Hepatocyte (in vitro differentiated cells): ENCODE measurements around the gene POT1. TPM values are rescaled to one million over a fixed set of nuclear protein-coding genes. Genes with fewer than 3 reads are reported as not detected.
A peak's percentile ranks its signal among the peaks of the same experiment; 100 is the strongest.
"Not testable (repeated sequence)": the region's sequence is repeated elsewhere in the genome, so short reads cannot be mapped to it uniquely, and the experiment has no call there.

Source experiments
- DNase-seq: peaks from one replicate; pipeline ENCODE4 v3.0.0-alpha.2; 2016; ENCODE audit warnings: low spot score
- H2AFZ ChIP-seq: fragments of 200-600 bp; sonication (generic); 2 replicates; pipeline ENCODE4 v1.6.0; 2016; ENCODE audit warnings: antibody characterized with exemption, mild to moderate bottlenecking
- H3K27ac ChIP-seq: fragments of 200-600 bp; sonication (generic); 2 replicates; pipeline ENCODE4 v1.5.1; 2016; ENCODE audit warnings: mild to moderate bottlenecking
- H3K27me3 ChIP-seq: fragments of 200-600 bp; sonication (generic); 2 replicates; pipeline ENCODE4 v1.6.1; 2016
- H3K36me3 ChIP-seq: fragments of 200-600 bp; sonication (generic); replicated peaks from 2 replicates; pipeline ENCODE4 v1.5.1; 2016; ENCODE audit warnings: low read depth; ENCODE audit not compliant: insufficient read depth
- H3K4me1 ChIP-seq: fragments of 200-600 bp; sonication (generic); 2 replicates; pipeline ENCODE4 v1.5.1; 2016; ENCODE audit warnings: mild to moderate bottlenecking, moderate library complexity; ENCODE audit not compliant: insufficient read depth
- H3K4me2 ChIP-seq: fragments of 200-600 bp; sonication (generic); 2 replicates; pipeline ENCODE4 v1.6.0; 2016
- H3K4me3 ChIP-seq: fragments of 200-600 bp; sonication (generic); 2 replicates; pipeline ENCODE4 v1.5.1; 2016; ENCODE audit warnings: mild to moderate bottlenecking
- H3K79me2 ChIP-seq: fragments of 200-600 bp; sonication (generic); 2 replicates; pipeline ENCODE4 v1.6.0; 2017; ENCODE audit warnings: mild to moderate bottlenecking
- H3K9me2 ChIP-seq: fragments of 200-600 bp; sonication (generic); replicated peaks from 2 replicates; pipeline ENCODE4 v1.6.0; 2017; ENCODE audit warnings: mild to moderate bottlenecking; ENCODE audit not compliant: insufficient read depth
- H3K9me3 ChIP-seq: fragments of 200-600 bp; sonication (generic); 2 replicates; pipeline ENCODE4 v1.5.1; 2016; ENCODE audit warnings: low read depth, mild to moderate bottlenecking
- H4K20me1 ChIP-seq: fragments of 200-600 bp; sonication (generic); 2 replicates; pipeline ENCODE4 v1.6.0; 2016; ENCODE audit warnings: mild to moderate bottlenecking; ENCODE audit not compliant: insufficient read depth, poor library complexity, severe bottlenecking
- CTCF ChIP-seq: fragments of 200-600 bp; sonication (generic); IDR thresholded peaks from 2 replicates; pipeline ENCODE4 v1.5.1; 2016; ENCODE audit warnings: antibody characterized with exemption, mild to moderate bottlenecking; ENCODE audit not compliant: poor library complexity
- EZH2 ChIP-seq: fragments of 200-600 bp; sonication (generic); IDR thresholded peaks from 2 replicates; pipeline ENCODE4 v1.6.1; 2016; ENCODE audit warnings: antibody characterized with exemption, mild to moderate bottlenecking, borderline replicate concordance
- EZH2phosphoT487 ChIP-seq: fragments of 200-600 bp; sonication (generic); IDR thresholded peaks from one replicate; pipeline ENCODE4 v1.6.1; 2018; ENCODE audit warnings: antibody characterized with exemption, mild to moderate bottlenecking, low read depth, moderate library complexity; ENCODE audit not compliant: unreplicated experiment, severe bottlenecking
- WGBS: methylation state at CpG from one replicate; pipeline ENCODE4 v1.1.6; 2016; ENCODE audit warnings: low lambda C conversion rate; ENCODE audit errors: missing lambda C conversion rate; 5-methylcytosine and 5-hydroxymethylcytosine counted together
- polyA plus RNA-seq: library from polyadenylated mRNA; unstranded; fragments of >200 nt; fragmentation: Nextera tagmentation; extraction: Ambion mirVana; gene quantifications from 2 replicates; pipeline ENCODE4 v1.2.1, GENCODE V29; 2016
- total RNA-seq: library from RNA; depleted of rRNA; stranded (reverse); fragments of >200 nt; gene quantifications from 2 replicates; pipeline ENCODE4 v1.2.3, GENCODE V29; 2014

The POT1 gene, protein sequence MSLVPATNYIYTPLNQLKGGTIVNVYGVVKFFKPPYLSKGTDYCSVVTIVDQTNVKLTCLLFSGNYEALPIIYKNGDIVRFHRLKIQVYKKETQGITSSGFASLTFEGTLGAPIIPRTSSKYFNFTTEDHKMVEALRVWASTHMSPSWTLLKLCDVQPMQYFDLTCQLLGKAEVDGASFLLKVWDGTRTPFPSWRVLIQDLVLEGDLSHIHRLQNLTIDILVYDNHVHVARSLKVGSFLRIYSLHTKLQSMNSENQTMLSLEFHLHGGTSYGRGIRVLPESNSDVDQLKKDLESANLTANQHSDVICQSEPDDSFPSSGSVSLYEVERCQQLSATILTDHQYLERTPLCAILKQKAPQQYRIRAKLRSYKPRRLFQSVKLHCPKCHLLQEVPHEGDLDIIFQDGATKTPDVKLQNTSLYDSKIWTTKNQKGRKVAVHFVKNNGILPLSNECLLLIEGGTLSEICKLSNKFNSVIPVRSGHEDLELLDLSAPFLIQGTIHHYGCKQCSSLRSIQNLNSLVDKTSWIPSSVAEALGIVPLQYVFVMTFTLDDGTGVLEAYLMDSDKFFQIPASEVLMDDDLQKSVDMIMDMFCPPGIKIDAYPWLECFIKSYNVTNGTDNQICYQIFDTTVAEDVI
- total RNA-seq (21.2 and 29.5 TPM in 2 replicates), polyA plus RNA-seq (6.4 and 7.8 TPM in 2 replicates)

DNA sequence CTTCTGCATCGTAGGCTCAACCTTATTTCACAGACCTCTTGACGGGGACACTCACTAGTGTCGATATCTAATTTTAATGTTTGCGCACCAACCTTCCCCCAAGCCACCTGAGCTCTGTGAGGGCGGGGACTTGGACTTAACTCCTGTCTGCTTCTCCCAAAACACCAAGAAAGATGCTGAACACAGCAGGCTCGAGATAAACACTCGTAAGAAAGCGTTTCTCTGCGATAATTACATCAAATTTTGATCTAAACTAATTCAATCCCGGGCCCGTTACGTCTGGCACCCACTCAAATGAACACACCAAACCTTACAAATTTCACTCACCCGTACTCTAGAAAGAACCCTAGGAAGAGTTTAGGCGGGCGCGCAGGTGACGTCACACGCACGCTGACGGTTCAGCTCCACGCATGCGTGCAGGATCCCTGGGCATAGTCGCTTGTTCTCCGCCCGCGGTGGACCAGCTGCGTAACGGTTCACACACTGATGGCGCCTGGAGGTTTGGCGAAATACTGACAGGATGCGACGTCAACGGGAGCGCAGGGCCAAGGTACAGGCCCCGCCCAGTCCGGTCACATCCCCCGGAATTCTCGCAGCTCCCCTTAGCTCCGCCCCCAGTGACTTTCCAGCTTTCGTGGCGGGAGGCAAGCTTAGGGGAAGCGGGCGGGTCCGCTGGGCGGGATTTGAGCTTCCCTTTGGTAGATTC, at the start of gene POT1:
TSS of gene POT1 (minus strand) at position 359 of the 706 bp plus-strand sequence. CDS start 32,652 bp downstream, outside the sequence.
- Histone ChIP-seq H3K4me3 (peak within 1 kb of the TSS; percentile 80), H3K9me2 (no peaks in the 10 kb centered on the region), H3K4me1 (peaks cover 5% of the 10 kb centered on the region), H2AFZ (peak within 1 kb of the TSS; percentile 92), H3K4me2 (peak within 1 kb of the TSS; percentile 84), H3K79me2 (peaks cover 40% of the 10 kb centered on the region), H3K9me3 (no peaks in the 10 kb centered on the region), H3K27me3 (no peaks in the 10 kb centered on the region), H3K36me3 (no peaks in the 10 kb centered on the region), H4K20me1 (no peaks in the 10 kb centered on the region), H3K27ac (peak within 1 kb of the TSS; percentile 83)
- TF ChIP-seq CTCF (no peak), EZH2 (no peak), EZH2phosphoT487 (no peak)
- 1% methylated on average over 45 of the region's 45 CpGs for WGBS
- DNase-seq, result peak; percentile 99

GRCh38 chr7:124975131-124975530, 45.5 kb upstream of the POT1 start:
- H3K36me3 ChIP-seq, DNase-seq: not testable (repeated sequence)
- WGBS, result 71% methylated on average over 3 of the region's 3 CpGs

GRCh38 chr7:124965553-124965952, 35.9 kb upstream of the POT1 start:
- Histone ChIP-seq H3K4me1 (no peaks in the 10 kb centered on the region), H4K20me1 (no peaks in the 10 kb centered on the region), H3K27me3 (no peaks in the 10 kb centered on the region), H3K36me3 (no peaks in the 10 kb centered on the region), H3K4me3 (no peak overlapping the region), H3K9me2 (no peaks in the 10 kb centered on the region), H3K79me2 (no peaks in the 10 kb centered on the region), H3K9me3 (no peaks in the 10 kb centered on the region), H2AFZ (no peak overlapping the region), H3K4me2 (no peak overlapping the region), H3K27ac (no peak overlapping the region)
- DNase-seq, result no peak
- TF ChIP-seq EZH2phosphoT487 (no peak), CTCF (no peak), EZH2 (no peak)
- 74% methylated on average over 4 of the region's 4 CpGs for WGBS

More at GRCh38 chr7:124975131-124975530, 45.5 kb upstream of the POT1 start:
- H3K4me2 ChIP-seq, H3K27me3 ChIP-seq, H3K4me1 ChIP-seq, H3K4me3 ChIP-seq, H2AFZ ChIP-seq, H4K20me1 ChIP-seq, H3K9me3 ChIP-seq, H3K79me2 ChIP-seq, H3K27ac ChIP-seq, H3K9me2 ChIP-seq: not testable (repeated sequence)
